PC-3 (cell line): ENCODE measurements around the gene THBS2.

Experiments used
- EZH2phosphoT487 ChIP-seq: fragments of 300-600 bp; sonication (generic); IDR thresholded peaks from 2 replicates; pipeline ENCODE4 v1.6.1; 2018; ENCODE audit warnings: mild to moderate bottlenecking, antibody characterized with exemption, low read length, borderline replicate concordance
- TF ChIP-seq, protein P1 (sequence below): fragments of 300-600 bp; sonication (generic); conservative IDR thresholded peaks from 2 replicates; pipeline ENCODE4 v1.5.1; 2017; ENCODE audit warnings: antibody characterized with exemption, low read depth, mild to moderate bottlenecking, low read length

DNA sequence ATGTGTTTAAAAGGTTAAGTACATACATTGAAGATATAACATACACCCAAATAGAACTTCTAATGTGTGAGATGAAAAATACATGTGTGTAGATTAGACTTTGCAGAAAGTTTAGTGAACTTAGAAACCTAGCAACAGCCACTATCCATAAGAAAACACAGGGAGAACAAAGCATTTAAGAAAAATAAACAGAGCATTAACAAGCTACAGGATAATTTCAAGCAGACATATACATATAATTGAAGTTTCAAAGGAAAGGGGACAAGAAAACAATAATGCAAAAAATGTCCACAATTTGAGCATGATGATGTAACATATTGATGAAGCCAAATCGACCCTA lies 18.2 kb upstream of the THBS2 start:
- TF ChIP-seq, protein P1, sequence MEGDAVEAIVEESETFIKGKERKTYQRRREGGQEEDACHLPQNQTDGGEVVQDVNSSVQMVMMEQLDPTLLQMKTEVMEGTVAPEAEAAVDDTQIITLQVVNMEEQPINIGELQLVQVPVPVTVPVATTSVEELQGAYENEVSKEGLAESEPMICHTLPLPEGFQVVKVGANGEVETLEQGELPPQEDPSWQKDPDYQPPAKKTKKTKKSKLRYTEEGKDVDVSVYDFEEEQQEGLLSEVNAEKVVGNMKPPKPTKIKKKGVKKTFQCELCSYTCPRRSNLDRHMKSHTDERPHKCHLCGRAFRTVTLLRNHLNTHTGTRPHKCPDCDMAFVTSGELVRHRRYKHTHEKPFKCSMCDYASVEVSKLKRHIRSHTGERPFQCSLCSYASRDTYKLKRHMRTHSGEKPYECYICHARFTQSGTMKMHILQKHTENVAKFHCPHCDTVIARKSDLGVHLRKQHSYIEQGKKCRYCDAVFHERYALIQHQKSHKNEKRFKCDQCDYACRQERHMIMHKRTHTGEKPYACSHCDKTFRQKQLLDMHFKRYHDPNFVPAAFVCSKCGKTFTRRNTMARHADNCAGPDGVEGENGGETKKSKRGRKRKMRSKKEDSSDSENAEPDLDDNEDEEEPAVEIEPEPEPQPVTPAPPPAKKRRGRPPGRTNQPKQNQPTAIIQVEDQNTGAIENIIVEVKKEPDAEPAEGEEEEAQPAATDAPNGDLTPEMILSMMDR: no peak
- no peak for TF ChIP-seq EZH2phosphoT487
